Activated gamma-delta T cell (primary cell): ENCODE results near the gene CST8.
"Not testable (repeated sequence)": the region's sequence is repeated elsewhere in the genome, so short reads cannot be mapped to it uniquely, and the experiment has no call there.

Experiments
- DNase-seq: peaks from one replicate; lab custom pipeline; 2025; lab: John Stamatoyannopoulos, UW
- total RNA-seq, 2 donors: gene quantifications; one replicate each; lab custom pipeline; 2026; lab: John Stamatoyannopoulos, UW

Gene CST8, protein sequence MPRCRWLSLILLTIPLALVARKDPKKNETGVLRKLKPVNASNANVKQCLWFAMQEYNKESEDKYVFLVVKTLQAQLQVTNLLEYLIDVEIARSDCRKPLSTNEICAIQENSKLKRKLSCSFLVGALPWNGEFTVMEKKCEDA
- 0 reads per million in 2 donors for total RNA-seq

DNA sequence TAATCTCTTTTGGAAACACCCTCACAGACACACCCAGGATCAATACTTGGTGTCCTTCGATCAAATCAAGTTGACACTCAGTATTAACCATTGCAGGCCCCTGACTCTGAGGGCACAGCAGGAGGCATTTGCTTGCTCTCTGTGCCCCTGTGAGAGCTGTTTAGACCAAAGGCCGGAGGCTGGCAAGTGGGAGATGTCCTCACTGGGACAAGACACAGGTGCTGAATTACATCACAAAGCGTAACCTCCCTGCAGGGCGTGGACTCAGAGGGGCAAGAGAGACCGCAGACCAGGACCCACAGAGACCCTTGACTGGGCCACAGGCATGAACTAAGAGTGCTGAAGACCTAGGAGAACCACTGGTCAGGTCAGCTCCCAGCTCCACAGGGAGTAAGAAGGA, at the start of gene CST8:
Gene CST8, plus strand, starts transcription at position 301 of the 400 bp plus-strand sequence. CDS start 551 bp downstream, outside the sequence.
- no peak for DNase-seq

- DNase-seq: no peak
Measured at GRCh38 chr20:23441850-23442313, 49.0 kb upstream of the CST8 start.

DNA sequence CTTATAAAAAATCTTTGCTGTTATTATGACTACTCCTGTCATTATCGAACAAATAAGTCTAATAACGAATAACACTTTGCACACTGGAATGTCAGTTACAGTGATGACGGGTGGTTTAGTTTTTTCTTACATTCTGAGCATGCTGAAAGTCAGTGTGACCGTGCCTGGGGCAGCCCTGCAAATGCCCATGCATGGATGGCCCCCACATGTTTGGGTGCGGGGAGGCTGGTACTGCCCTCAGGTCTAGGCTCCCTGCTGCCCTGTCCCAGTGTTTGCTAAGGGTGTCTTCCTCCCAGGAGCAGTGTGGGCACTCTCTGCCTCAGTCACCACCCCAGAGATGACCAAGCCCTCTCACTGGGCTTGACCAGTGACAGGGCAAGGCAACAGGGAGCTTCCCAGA, 48.5 kb upstream of the CST8 start:
- no peak for DNase-seq

- no peak for DNase-seq
Measured at GRCh38 chr20:23444859-23445258, 46.1 kb upstream of the CST8 start.

- DNase-seq: no peak
Measured at GRCh38 chr20:23445596-23446217, 45.2 kb upstream of the CST8 start.

- DNase-seq: no peak
Measured at GRCh38 chr20:23446505-23446904, 44.4 kb upstream of the CST8 start.

- no peak for DNase-seq
Measured at GRCh38 chr20:23448167-23448566, 42.8 kb upstream of the CST8 start.

DNA sequence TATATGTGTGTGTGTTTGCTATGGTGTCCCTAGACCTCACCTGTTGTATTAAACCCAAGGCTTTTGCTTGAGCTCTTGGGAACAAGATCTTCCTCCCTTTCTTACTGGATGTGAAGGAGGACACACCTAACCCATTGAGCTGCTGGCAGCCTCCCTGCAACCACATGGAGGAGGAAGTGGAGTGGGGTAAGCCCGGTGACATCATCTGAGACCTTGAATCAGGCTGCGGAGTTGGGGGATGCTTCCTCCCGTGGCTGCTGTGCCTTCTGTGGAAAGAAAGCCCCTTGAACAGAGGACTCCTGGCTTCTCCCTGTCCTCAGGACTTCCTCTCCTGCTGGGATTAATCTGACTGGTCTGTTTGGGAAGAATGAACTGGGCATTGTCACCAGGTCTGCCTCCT, 41.5 kb upstream of the CST8 start:
- DNase-seq: no peak

GRCh38 chr20:23450877-23451276, 40.0 kb upstream of the CST8 start:
- no peak for DNase-seq

DNA sequence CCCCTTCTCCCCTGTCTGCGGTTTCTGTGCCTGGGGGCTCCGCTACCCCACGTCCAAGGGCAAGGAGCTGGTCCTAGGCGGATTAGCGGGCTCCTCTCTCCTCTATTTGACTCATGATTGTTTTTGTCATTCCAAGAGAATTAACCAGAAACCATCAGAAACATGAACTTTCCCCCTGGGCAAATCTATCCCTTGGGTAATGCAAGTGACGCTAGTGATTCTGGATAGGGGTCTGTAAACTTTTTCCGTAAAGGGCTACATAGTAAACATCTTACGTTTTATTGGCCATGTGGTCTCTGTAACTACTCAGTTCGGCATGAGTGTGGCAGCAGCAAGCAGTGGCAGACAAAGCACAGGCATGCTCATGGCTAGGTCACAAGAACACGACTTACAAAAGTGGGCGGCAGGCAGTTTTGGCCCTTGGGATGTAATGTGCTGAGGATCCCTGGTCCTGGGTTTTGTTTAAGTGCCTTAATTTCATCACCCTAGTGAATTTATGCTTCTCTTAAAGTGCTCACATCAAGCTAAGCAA, 38.9 kb upstream of the CST8 start:
- DNase-seq: no peak

- DNase-seq: no peak
Measured at GRCh38 chr20:23452776-23453175, 38.1 kb upstream of the CST8 start, which contains the start of gene CST11. Gene CST11 (minus strand): TSS chr20:23452876. CDS start chr20:23452811, 65 bp downstream.

DNA sequence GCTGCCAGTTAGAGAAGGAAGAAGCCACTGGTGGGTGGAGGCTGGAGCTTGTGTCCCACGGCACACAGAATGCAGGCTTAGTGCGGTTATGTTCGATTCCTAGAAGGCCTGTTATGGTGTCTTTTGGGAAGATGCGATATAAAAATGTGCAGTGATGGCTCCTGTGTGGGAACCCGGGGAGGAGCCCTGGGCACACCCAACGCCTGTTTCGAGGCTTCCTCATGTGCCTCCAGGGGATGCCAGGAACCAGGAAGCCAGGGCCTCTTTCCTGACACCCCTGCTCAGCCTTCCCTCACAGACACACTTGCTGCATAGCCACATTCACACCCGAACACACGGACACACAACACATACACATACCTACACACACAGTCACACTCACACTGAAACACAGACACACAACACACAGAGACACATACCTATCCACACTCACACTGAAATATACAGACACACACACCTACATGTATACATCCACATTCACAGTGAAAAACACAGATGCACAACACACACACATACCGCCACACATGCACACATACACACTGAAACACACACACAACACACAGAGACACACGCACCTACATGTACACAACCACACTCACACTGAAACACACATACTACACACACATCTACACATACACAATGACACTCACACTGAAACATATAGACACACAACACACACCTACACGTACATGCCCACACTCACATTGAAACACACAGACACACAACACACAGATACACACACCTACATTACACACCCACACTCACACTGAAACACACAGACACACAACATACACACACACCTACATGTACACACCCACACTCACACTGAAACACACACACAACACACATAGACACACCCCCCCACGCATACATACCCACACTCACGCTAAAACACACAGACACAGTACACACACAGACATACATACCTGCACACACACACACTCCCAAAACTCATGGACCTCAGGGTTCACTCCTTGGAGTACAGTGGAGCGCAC, 37.1 kb upstream of the CST8 start:
- no peak for DNase-seq

DNA sequence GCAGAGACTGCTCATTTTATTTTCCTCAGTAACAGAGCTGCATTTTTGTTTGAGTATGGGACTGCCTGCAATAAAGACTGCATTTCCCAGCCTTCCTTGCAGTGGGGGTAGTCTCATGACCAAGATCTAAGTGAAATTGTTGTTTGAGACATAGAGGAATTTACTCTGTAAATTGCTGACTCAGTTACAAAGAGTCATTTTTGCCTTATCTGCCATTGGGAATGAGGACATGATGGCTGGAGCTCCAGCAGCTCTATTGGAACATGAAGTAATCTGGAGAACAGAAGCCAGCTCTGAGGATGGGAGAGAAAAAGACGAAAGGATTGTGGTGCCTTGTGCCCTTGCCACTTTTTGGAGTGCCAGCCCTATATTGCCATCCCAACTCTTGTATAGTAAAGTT, 36.1 kb upstream of the CST8 start:
- no peak for DNase-seq

- DNase-seq: no peak
Measured at GRCh38 chr20:23455639-23456038, 35.3 kb upstream of the CST8 start.

DNA sequence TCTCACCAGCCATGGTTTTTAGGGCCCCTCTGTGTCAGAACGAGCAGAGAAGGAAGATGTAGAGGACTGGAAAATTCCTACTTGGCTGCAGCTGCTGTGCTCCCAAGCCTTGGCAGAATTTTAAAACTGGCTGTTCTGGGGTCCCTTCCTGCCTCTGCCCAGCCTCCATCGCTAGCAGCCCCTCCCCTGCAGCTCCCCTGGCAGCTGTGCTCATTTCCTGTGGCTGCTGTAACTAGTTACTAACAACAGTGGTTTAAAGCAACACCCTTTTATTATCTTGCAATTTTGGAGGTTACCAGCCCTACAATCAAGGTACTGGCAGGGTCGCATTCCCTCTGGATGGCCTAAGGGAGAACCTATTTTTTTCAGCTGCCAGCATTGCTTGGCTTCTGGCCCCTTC, 34.5 kb upstream of the CST8 start:
- DNase-seq: no peak

GRCh38 chr20:23456873-23457272, 34.0 kb upstream of the CST8 start:
- DNase-seq: no peak

DNA sequence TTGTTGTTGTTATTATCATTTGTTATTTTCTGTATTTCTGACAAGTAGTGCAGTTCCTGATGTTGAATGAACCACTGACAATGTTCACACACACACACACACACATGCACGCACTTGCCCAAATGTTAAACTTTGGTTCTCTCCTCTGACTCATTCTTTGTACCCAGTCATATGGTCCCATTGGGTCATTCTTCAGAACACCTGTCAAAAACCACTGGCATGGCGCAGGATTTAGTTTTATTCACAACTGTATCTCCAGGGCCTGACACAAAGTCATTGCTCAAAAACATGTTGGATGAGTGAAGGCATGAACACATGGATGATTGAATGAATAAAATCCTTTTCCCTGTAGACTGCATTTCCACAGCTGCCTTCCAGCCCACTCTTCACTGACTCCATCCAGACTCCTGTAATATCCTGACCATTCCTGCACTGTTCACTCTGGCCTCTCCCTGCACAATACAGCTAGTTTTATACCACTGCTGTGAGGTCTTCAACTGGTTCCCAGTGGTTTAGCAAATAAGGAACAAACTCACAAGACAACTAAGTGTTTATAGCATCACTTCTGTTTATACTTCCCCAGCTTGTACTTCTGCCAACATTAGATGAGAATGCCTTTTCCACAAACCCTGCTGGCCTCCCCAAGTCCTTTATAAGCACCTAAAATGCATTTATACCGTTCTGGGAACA, 31.3 kb upstream of the CST8 start:
- no peak for DNase-seq

GRCh38 chr20:23461180-23461579, 29.7 kb upstream of the CST8 start:
- DNase-seq: no peak

- not testable (repeated sequence) for DNase-seq
Measured at GRCh38 chr20:23466961-23467360, 24.0 kb upstream of the CST8 start.

- not testable (repeated sequence) for DNase-seq
Measured at GRCh38 chr20:23472306-23472705, 18.6 kb upstream of the CST8 start.

DNA sequence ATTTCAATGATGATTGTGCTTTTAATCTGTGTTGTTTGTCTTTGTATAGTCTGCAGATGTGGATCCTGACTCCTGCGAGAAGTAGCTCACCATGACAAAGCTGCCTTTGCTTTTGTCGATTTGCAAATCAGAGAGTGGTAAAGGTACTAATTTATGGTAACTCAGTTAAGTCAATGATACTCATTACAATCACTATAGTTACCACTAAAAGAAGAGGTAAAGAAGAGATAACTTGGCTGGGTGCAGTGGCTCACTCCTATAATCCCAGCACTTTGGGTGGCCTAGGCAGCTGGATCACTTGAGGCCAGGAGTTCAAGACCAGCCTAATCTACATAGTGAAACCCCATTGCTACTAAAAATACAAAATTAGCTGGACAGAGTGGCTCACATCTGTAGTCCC, 17.6 kb upstream of the CST8 start:
- DNase-seq: not testable (repeated sequence)

DNA sequence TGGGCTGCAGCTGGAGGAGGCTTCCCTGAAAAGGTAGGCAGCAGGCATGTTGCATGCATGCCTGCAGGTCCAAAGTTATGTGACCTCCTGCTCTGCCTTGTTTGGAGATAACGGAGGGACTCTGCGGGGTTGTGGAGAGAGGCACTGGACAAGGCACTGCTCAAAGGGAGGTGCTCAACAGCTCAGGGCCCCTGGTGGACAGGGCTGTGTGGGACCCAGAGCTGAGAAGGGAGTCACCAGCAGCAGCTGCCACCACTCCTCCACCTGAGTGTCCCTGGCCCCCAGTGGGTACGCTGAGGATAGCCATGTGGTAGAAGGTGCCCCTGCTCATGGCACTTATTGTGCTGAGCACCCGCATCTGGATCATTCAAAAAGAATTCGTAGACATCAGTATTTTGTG, 15.5 kb upstream of the CST8 start:
- DNase-seq: no peak
